Heart left ventricle (tissue), 16 donors: ENCODE data around the gene BCL7C. TPM values are rescaled to one million over a fixed set of nuclear protein-coding genes. Genes with fewer than 3 reads are reported as not detected.

Source experiments
- ATAC-seq, 4 donors: fragments of 200-7000 bp; cut with Tn5 transposase; one replicate each; pipeline ENCODE4 v1.9.1; 2020 to 2022; ENCODE audit warnings: moderate library complexity in 4 of 4, mild to moderate bottlenecking in 3 of 4, moderate number of reproducible peaks in 1 of 4
- DNase-seq, 5 donors: peaks; one replicate each; pipeline ENCODE4 v3.0.0-alpha.2; 2020
- H3K27ac ChIP-seq, 12 donors: fragments of 200-600 bp; sonication (generic) in 4 of 12; one replicate each; pipeline versions ENCODE4 v1.5.0 to v1.8.0; 2016 to 2022; ENCODE audit warnings: mild to moderate bottlenecking in 2 of 12
- H3K27me3 ChIP-seq, 9 donors: fragments of 200-600 bp; sonication (generic) in 2 of 9; one replicate each; pipeline versions ENCODE4 v1.5.1 to v1.8.0; 2016 to 2022; ENCODE audit warnings: mild to moderate bottlenecking in 3 of 9
- H3K36me3 ChIP-seq, 9 donors: fragments of 200-600 bp; sonication (generic) in 2 of 9; one replicate each; pipeline versions ENCODE4 v1.5.0 to v1.8.0; 2018 to 2022; ENCODE audit warnings: mild to moderate bottlenecking in 2 of 9
- H3K4me1 ChIP-seq, 12 donors: fragments of 200-600 bp; sonication (generic) in 4 of 12; one replicate each; pipeline versions ENCODE4 v1.5.0 to v1.8.0; 2016 to 2022; ENCODE audit warnings: mild to moderate bottlenecking in 3 of 12
- H3K4me3 ChIP-seq, 12 donors: fragments of 200-600 bp; sonication (generic) in 4 of 12; one replicate each; pipeline versions ENCODE4 v1.5.0 to v1.8.0; 2017 to 2022; ENCODE audit warnings: mild to moderate bottlenecking in 9 of 12, moderate library complexity in 4 of 12
- H3K9me3 ChIP-seq, 12 donors: fragments of 200-600 bp; sonication (generic) in 4 of 12; one replicate each; pipeline versions ENCODE4 v1.5.0 to v1.8.0; 2016 to 2022; ENCODE audit warnings: mild to moderate bottlenecking in 1 of 12
- POLR2A ChIP-seq, 2 donors: fragments of 450-650 bp; IDR thresholded peaks; one replicate each; pipeline ENCODE4 v1.6.1; 2017; ENCODE audit warnings: antibody characterized with exemption in 2 of 2, mild to moderate bottlenecking in 2 of 2, moderate library complexity in 2 of 2
- WGBS, 4 donors: extraction: QIAGEN DNeasy Blood & Tissue Kit in 2 of 4; methylation state at CpG; one replicate each; pipeline versions ENCODE4 v1.1.5 to v1.1.7; 2013 to 2018; 5-methylcytosine and 5-hydroxymethylcytosine counted together
- intact Hi-C, 10 donors: fragments of 100-400 bp; cut with DNase I; formaldehyde crosslinking; loops; one replicate each; pipeline versions ENCODE4 v1.11.1 to v1.14.2; 2022
- polyA plus RNA-seq, 2 donors: library from polyadenylated mRNA; stranded (reverse); fragments of 200-250 nt; gene quantifications; one replicate each; pipeline ENCODE4 v1.2.3, GENCODE V29; 2013
- total RNA-seq, 9 donors: library from RNA; depleted of rRNA in 2 of 9; stranded (reverse); fragments of >200 nt in 2 of 9; fragmentation: NEBNext Ultra II Directional in 3 of 9; extraction: Animal tissue kit (Norgen Biotek cat#: 25700) in 3 of 9; gene quantifications; one replicate each; pipeline versions ENCODE4 v1.1.0 to v1.2.4, GENCODE V29; 2016 to 2023
- TF ChIP-seq, protein P1 (sequence below), 12 donors: fragments of 200-600 bp; sonication (generic) in 4 of 12; IDR thresholded peaks; one replicate each; pipeline versions ENCODE4 v1.5.0 to v1.8.0; 2018 to 2022; ENCODE audit warnings: antibody characterized with exemption in 12 of 12, mild to moderate bottlenecking in 5 of 12
- donor health status: ischemic (EF 13 %, LVEDD 7.1; RV severe dilation, severe dysfunction).
- donor health status: healthy with polysubstance abuse.
- donor health status: DM: no; HTN: yes; CAD: no.
- donor health status: DM: no; HTN: no; CAD: no.
- donor health status: ischemic (EF 25% LVEDD 6.9; RV normal size, moderate dysfunction).
- donor health status: ischemic (EF 25% LVEDD 5.7; RV mildly dilated, moderate dysfunction).
- donor health status: healthy.
- donor health status: DM: yes; HTN: yes; CAD: no.
- donor health status: ischemic (EF 35%, LVEDD 5.7; RV mildly dilated, moderate dysfunction).
- donor health status: nonischemic (EF 11% LVEDD 7.7; RV severe dilation, severe dysfunction).
- donor health status: DM: yes; HTN: yes; CAD: no.
- donor health status: PGD.
- donor health status: ischemic (EF 29% LVEDD 5.4; RV normal size, mild dysfunction).
- donor health status: nonischemic (EF 23%, LVEDD 6.1; RV moderate dilation, normal function).

BCL7C gene
- total and polyA plus RNA-seq, 11 donors = 23.1 to 43.4 (median 28.7) TPM

DNA sequence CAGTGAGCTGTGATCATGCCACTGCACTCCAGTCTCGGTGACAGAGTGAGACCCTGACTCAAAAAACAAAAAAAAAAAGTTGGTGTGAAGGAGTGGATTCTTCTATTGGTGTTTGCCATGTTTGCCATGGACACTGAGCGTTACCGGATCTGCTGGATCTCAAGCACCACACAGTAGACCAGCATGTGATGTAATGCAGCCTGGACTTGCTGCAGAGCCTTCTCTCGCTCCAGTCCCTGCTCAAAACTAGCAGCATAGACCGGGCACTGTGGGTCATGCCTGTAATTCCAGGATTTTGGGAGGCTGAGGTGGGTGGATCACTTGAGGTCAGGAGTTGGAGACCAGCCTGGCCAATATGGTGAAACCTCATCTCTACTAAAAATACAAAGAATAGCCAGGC is 50.4 kb downstream of the BCL7C start:
- Histone ChIP-seq H3K27me3 (no peaks in the 10 kb centered on the region), H3K36me3 (no peaks in the 10 kb centered on the region), H3K27ac (no peak overlapping the region), H3K9me3 (no peaks in the 10 kb centered on the region), H3K4me1 (peaks cover 0 to 25% (median 9%) of the 10 kb centered on the region in 12 donors), H3K4me3 (no peak overlapping the region)
- DNase-seq = no peak
- ATAC-seq = no peak
- no peak for TF ChIP-seq POLR2A (IDR thresholded peaks at IDR 0.05)
- TF ChIP-seq, protein P1, sequence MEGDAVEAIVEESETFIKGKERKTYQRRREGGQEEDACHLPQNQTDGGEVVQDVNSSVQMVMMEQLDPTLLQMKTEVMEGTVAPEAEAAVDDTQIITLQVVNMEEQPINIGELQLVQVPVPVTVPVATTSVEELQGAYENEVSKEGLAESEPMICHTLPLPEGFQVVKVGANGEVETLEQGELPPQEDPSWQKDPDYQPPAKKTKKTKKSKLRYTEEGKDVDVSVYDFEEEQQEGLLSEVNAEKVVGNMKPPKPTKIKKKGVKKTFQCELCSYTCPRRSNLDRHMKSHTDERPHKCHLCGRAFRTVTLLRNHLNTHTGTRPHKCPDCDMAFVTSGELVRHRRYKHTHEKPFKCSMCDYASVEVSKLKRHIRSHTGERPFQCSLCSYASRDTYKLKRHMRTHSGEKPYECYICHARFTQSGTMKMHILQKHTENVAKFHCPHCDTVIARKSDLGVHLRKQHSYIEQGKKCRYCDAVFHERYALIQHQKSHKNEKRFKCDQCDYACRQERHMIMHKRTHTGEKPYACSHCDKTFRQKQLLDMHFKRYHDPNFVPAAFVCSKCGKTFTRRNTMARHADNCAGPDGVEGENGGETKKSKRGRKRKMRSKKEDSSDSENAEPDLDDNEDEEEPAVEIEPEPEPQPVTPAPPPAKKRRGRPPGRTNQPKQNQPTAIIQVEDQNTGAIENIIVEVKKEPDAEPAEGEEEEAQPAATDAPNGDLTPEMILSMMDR (IDR thresholded peaks at IDR 0.05) = no peak
- intact Hi-C loops = loop anchor here in 6 of 10 donors (5.0 to 10.0 kb wide), 4 partner anchors 34 to 1021 kb away; partner anchors contain the start of gene FBXL19 (in 1 of the 6)
- 93 to 95% (median 94%) methylated on average over 5 of the region's 5 CpGs for WGBS, 4 donors

DNA sequence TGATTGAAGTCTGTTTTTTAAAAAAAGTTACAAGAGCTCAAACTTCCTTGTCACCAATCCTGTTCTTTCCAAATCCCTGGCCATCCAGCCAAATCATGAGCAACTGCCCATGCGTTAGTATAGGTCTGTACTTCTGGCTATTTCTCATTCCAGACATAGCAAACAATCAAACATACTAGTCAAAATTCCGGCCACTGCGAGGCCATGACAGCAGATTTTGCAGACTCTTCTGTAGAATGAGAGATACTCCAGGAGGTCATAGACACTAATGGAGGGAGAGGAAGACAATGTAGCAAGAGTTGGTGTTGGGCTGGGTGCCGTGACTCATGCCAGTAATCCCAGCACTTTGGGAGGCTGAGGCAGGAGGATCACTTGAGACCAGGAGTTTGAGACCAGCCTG is 50.9 kb downstream of the BCL7C start:
- no peaks in the 10 kb centered on the region for H3K9me3 ChIP-seq
- no peak for DNase-seq
- H3K27me3 ChIP-seq = no peaks in the 10 kb centered on the region
- H3K4me1 ChIP-seq = peaks cover 0 to 25% (median 9%) of the 10 kb centered on the region in 12 donors
- H3K27ac ChIP-seq = no peak overlapping the region
- no peak for ATAC-seq
- TF ChIP-seq, protein P1 (IDR thresholded peaks at IDR 0.05) = no peak
- TF ChIP-seq POLR2A (IDR thresholded peaks at IDR 0.05) = no peak
- WGBS, 4 donors = 90 to 98% (median 93%) methylated on average over 4 of the region's 4 CpGs
- no peaks in the 10 kb centered on the region for H3K36me3 ChIP-seq
- intact Hi-C loops = loop anchor here in 6 of 10 donors (5.0 to 10.0 kb wide), 4 partner anchors 34 to 1022 kb away; partner anchors contain the start of gene FBXL19 (in 1 of the 6)
- no peak overlapping the region for H3K4me3 ChIP-seq

DNA sequence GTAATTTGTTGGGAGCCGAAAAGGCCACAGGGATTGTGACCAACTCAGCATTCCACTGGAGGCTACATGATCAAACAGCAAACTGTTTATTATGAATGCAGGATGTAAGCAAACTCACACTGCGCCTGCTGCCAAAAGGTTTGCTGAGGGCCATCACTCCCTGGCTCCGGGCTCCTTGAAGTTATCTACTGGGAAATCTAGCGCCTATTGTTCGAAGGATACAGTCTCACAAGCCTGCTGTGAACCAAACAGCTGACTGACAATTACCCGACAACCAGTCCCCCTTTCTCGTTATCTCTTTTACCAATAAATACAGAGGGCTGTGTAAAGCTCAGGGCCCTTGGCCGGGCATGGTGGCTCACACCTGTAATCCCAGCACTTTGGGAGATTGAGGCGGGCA is 52.5 kb downstream of the BCL7C start:
- no peaks in the 10 kb centered on the region for H3K9me3 ChIP-seq
- intact Hi-C loops = loop anchor here in 6 of 10 donors (5.0 to 10.0 kb wide), 4 partner anchors 36 to 1023 kb away; partner anchors contain the start of gene FBXL19 (in 1 of the 6)
- TF ChIP-seq, protein P1 (IDR thresholded peaks at IDR 0.05) = no peak
- no peak for TF ChIP-seq POLR2A (IDR thresholded peaks at IDR 0.05)
- ATAC-seq (no peak), DNase-seq (no peak)
- WGBS, 4 donors = 90 to 99% (median 95%) methylated on average over 9 of the region's 9 CpGs
- H3K27me3 ChIP-seq = no peaks in the 10 kb centered on the region
- H3K4me3 ChIP-seq = no peak overlapping the region
- peaks cover 0 to 18% (median 9%) of the 10 kb centered on the region in 12 donors for H3K4me1 ChIP-seq
- no peaks in the 10 kb centered on the region for H3K36me3 ChIP-seq
- no peak overlapping the region for H3K27ac ChIP-seq

DNA sequence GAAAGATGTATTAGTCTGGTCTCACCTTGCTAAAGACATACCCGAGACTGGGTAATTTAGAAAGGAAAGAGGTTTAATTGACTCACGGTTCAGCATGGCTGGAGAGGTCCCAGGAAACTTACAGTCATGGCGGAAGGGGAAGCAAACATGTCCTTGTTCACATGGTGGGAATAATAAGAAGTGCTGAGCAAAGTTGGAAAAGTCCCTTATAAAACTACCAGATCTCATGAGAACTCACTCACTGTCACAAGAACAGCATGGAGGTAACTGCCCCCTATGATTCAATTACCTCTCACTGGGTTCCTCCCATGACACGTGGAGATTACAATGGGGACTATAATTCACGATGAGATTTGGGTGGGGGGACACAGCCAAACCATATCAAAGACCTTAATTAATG is 53.3 kb downstream of the BCL7C start:
- H3K4me3 ChIP-seq = no peak overlapping the region
- ATAC-seq (no peak), DNase-seq (no peak)
- peaks cover 0 to 14% (median 9%) of the 10 kb centered on the region in 12 donors for H3K4me1 ChIP-seq
- no peaks in the 10 kb centered on the region for H3K36me3 ChIP-seq
- H3K9me3 ChIP-seq = no peaks in the 10 kb centered on the region
- intact Hi-C loops = loop anchor here in 6 of 10 donors (5.0 to 10.0 kb wide), 4 partner anchors 37 to 1024 kb away; partner anchors contain the start of gene FBXL19 (in 1 of the 6)
- TF ChIP-seq POLR2A (IDR thresholded peaks at IDR 0.05) = no peak
- TF ChIP-seq, protein P1 (IDR thresholded peaks at IDR 0.05) = no peak
- no peaks in the 10 kb centered on the region for H3K27me3 ChIP-seq
- WGBS, 4 donors = 90 to 91% (median 90%) methylated on average over 5 of the region's 5 CpGs
- no peak overlapping the region for H3K27ac ChIP-seq
